KMS-11 (cell line): ENCODE results near the gene MED15.

Experiments
- H2AFZ ChIP-seq: fragments of 200-600 bp; sonication (generic); 2 replicates; pipeline ENCODE4 v1.6.1; 2016; ENCODE audit warnings: antibody characterized with exemption, mixed run types, low read depth
- H3K27ac ChIP-seq: fragments of 200-600 bp; sonication (generic); 2 replicates; pipeline ENCODE4 v1.6.1; 2016; ENCODE audit warnings: mild to moderate bottlenecking, mixed run types
- H3K27me3 ChIP-seq: fragments of 200-600 bp; sonication (generic); 2 replicates; pipeline ENCODE4 v1.6.1; 2017; ENCODE audit warnings: mild to moderate bottlenecking, low read depth, mixed run types, moderate library complexity; ENCODE audit not compliant: insufficient read depth
- H3K36me3 ChIP-seq: fragments of 200-600 bp; sonication (generic); 2 replicates; pipeline ENCODE4 v1.6.1; 2017; ENCODE audit warnings: mild to moderate bottlenecking, mixed run types; ENCODE audit not compliant: insufficient read depth
- H3K4me1 ChIP-seq: fragments of 200-600 bp; sonication (generic); 2 replicates; pipeline ENCODE4 v1.6.1; 2016; ENCODE audit warnings: mild to moderate bottlenecking, low read depth, mixed run types; ENCODE audit not compliant: poor library complexity, severe bottlenecking
- H3K4me2 ChIP-seq: fragments of 200-600 bp; sonication (generic); 2 replicates; pipeline ENCODE4 v1.7.0; 2016; ENCODE audit warnings: mild to moderate bottlenecking, mixed run types
- H3K4me3 ChIP-seq: fragments of 200-600 bp; sonication (generic); IDR thresholded peaks from 2 replicates; pipeline ENCODE4 v1.6.1; 2017; ENCODE audit warnings: low read depth, low read length, mixed read lengths; ENCODE audit not compliant: insufficient read depth
- H3K79me2 ChIP-seq: fragments of 200-600 bp; sonication (generic); 2 replicates; pipeline ENCODE4 v1.6.1; 2016; ENCODE audit warnings: low read depth, mixed run types; ENCODE audit not compliant: insufficient read depth
- H3K9ac ChIP-seq: fragments of 200-600 bp; sonication (generic); 2 replicates; pipeline ENCODE4 v1.6.1; 2016; ENCODE audit warnings: mild to moderate bottlenecking, mixed run types
- H4K20me1 ChIP-seq: fragments of 200-600 bp; sonication (generic); 2 replicates; pipeline ENCODE4 v1.6.1; 2016; ENCODE audit warnings: mild to moderate bottlenecking, mixed run types; ENCODE audit not compliant: insufficient read depth
- TF ChIP-seq, protein P1 (sequence below): fragments of 200-600 bp; sonication (generic); conservative IDR thresholded peaks from 2 replicates; pipeline ENCODE4 v1.6.1; 2017; ENCODE audit warnings: low read depth, mild to moderate bottlenecking, antibody characterized with exemption, low read length, moderate library complexity, mixed read lengths

The MED15 gene

GRCh38 chr22:20610757-20611156 lies 103.3 kb downstream of the MED15 start:
- no peaks in the 10 kb centered on the region for H3K36me3 ChIP-seq
- H4K20me1 ChIP-seq, result no peaks in the 10 kb centered on the region
- H3K79me2 ChIP-seq, result no peaks in the 10 kb centered on the region
- H3K27me3 ChIP-seq, result no peaks in the 10 kb centered on the region
- H3K9ac ChIP-seq, result no peak overlapping the region
- peaks cover 12% of the 10 kb centered on the region for H3K4me1 ChIP-seq
- TF ChIP-seq, protein P1, sequence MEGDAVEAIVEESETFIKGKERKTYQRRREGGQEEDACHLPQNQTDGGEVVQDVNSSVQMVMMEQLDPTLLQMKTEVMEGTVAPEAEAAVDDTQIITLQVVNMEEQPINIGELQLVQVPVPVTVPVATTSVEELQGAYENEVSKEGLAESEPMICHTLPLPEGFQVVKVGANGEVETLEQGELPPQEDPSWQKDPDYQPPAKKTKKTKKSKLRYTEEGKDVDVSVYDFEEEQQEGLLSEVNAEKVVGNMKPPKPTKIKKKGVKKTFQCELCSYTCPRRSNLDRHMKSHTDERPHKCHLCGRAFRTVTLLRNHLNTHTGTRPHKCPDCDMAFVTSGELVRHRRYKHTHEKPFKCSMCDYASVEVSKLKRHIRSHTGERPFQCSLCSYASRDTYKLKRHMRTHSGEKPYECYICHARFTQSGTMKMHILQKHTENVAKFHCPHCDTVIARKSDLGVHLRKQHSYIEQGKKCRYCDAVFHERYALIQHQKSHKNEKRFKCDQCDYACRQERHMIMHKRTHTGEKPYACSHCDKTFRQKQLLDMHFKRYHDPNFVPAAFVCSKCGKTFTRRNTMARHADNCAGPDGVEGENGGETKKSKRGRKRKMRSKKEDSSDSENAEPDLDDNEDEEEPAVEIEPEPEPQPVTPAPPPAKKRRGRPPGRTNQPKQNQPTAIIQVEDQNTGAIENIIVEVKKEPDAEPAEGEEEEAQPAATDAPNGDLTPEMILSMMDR, result no peak
- no peak overlapping the region for H3K4me2 ChIP-seq
- no peak overlapping the region for H3K4me3 ChIP-seq
- H3K27ac ChIP-seq, result no peak overlapping the region
- H2AFZ ChIP-seq, result no peak overlapping the region

DNA sequence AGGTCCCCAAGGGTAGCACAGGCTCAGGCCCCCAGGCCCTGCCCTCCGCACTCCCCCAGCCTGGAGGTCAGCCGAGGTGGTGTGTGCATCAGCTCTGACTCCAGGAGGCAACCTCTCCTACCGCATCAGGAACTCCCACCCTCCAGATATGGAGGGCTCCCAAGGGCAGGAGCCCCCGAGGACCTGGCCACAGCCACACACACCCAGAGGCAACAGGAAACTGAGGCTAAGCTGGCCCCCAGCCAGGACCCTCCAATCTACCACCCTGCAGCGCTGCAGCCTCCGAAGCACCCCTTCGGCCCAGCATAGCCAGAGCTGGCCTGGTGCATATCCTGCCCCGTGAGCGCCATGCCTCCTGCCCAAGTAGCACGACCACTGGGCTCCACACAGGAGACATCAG lies 104.0 kb downstream of the MED15 start:
- Histone ChIP-seq H4K20me1 (no peaks in the 10 kb centered on the region), H2AFZ (no peak overlapping the region), H3K4me3 (no peak overlapping the region), H3K4me2 (no peak overlapping the region), H3K9ac (no peak overlapping the region), H3K27ac (no peak overlapping the region), H3K27me3 (no peaks in the 10 kb centered on the region), H3K4me1 (peaks cover 6% of the 10 kb centered on the region), H3K79me2 (no peaks in the 10 kb centered on the region), H3K36me3 (no peaks in the 10 kb centered on the region)
- TF ChIP-seq, protein P1, result no peak

- no peaks in the 10 kb centered on the region for H3K27me3 ChIP-seq
- H2AFZ ChIP-seq, result no peak overlapping the region
- TF ChIP-seq, protein P1, result no peak
These were observed 105.9 kb downstream of the MED15 start for GRCh38 chr22:20613301-20613700.

DNA sequence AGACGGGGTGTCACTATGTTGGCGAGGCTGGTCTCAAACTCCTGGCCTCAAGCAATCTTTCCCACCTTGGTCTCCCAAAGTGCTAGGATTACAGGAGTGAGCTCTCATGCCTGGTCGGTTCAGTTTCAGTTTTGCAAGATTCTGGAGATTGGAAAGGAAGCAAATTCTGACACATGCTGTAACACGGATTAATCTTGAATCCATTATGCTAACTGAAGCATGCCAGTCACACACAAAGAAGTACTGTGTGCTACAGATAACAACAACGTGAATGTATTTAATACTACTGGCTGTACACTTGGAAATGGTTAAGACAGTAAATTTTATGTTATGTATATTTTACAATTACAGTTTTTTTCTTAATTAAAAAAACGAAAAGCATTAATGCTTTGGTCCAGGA lies 107.6 kb downstream of the MED15 start:
- Histone ChIP-seq H2AFZ (no peak overlapping the region), H4K20me1 (no peaks in the 10 kb centered on the region), H3K27ac (no peak overlapping the region), H3K4me2 (no peak overlapping the region), H3K9ac (no peak overlapping the region), H3K4me1 (no peaks in the 10 kb centered on the region), H3K4me3 (no peak overlapping the region), H3K36me3 (no peaks in the 10 kb centered on the region), H3K79me2 (no peaks in the 10 kb centered on the region), H3K27me3 (no peaks in the 10 kb centered on the region)
- TF ChIP-seq, protein P1, result no peak

More at GRCh38 chr22:20613301-20613700, 105.9 kb downstream of the MED15 start:
- H3K79me2 ChIP-seq, result no peaks in the 10 kb centered on the region
- H3K9ac ChIP-seq, result no peak overlapping the region
- no peak overlapping the region for H3K27ac ChIP-seq
- H4K20me1 ChIP-seq, result no peaks in the 10 kb centered on the region
- H3K4me2 ChIP-seq, result no peak overlapping the region
- H3K4me1 ChIP-seq, result no peaks in the 10 kb centered on the region
- no peak overlapping the region for H3K4me3 ChIP-seq
- no peaks in the 10 kb centered on the region for H3K36me3 ChIP-seq
